Neuronal stem cell (in vitro differentiated cells): ENCODE measurements around the gene B4GALNT2.

Source experiments
- DNase-seq: peaks from one replicate; pipeline ENCODE4 v3.0.0-alpha.2; 2013; ENCODE audit warnings: low spot score
- H2AFZ ChIP-seq: one replicate; pipeline ENCODE4 v1.6.1; 2013; ENCODE audit warnings: mild to moderate bottlenecking, low read length, inconsistent platforms
- H2AK5ac ChIP-seq: 2 replicates; pipeline ENCODE4 v1.6.1; 2013; ENCODE audit warnings: low read depth, mild to moderate bottlenecking, inconsistent platforms, low read length, moderate library complexity, mixed read lengths
- H2BK120ac ChIP-seq: 2 replicates; pipeline ENCODE4 v1.6.1; 2013; ENCODE audit warnings: low read depth, mild to moderate bottlenecking, inconsistent platforms, low read length, moderate library complexity, mixed read lengths
- H2BK12ac ChIP-seq: one replicate; pipeline ENCODE4 v1.6.1; 2013; ENCODE audit warnings: low read length, inconsistent platforms
- H2BK15ac ChIP-seq: 2 replicates; pipeline ENCODE4 v1.6.1; 2013; ENCODE audit warnings: mild to moderate bottlenecking, low read length, inconsistent platforms, mixed read lengths
- H2BK5ac ChIP-seq: one replicate; pipeline ENCODE4 v1.6.1; 2013; ENCODE audit warnings: inconsistent platforms, mild to moderate bottlenecking, low read length, moderate library complexity
- H3K14ac ChIP-seq: one replicate; pipeline ENCODE4 v1.6.1; 2013; ENCODE audit warnings: low read length, inconsistent platforms
- H3K18ac ChIP-seq: 2 replicates; pipeline ENCODE4 v1.6.1; 2013; ENCODE audit warnings: low read length, inconsistent platforms
- H3K23ac ChIP-seq: 2 replicates; pipeline ENCODE4 v1.6.1; 2013; ENCODE audit warnings: low read depth, mild to moderate bottlenecking, mixed read lengths, low read length, inconsistent platforms; ENCODE audit not compliant: poor library complexity
- H3K27ac ChIP-seq: replicated peaks from 3 replicates; pipeline ENCODE4 v1.5.1; 2013; ENCODE audit warnings: low read length, inconsistent platforms
- H3K27me3 ChIP-seq, 3 experiments: 2 replicates each; pipeline ENCODE4 v1.6.1; 2013; ENCODE audit warnings: low read length in 3 of 3, mild to moderate bottlenecking in 2 of 3, inconsistent platforms in 1 of 3, low read depth in 1 of 3, mixed read lengths in 1 of 3, moderate library complexity in 1 of 3; ENCODE audit not compliant: control insufficient read depth in 3 of 3, insufficient read depth in 3 of 3
- H3K36me3 ChIP-seq, 2 donors: replicated peaks in 1 of 2; 2 replicates each; pipeline ENCODE4 v1.6.1; 2013; ENCODE audit warnings: low read length in 2 of 2; ENCODE audit not compliant: control insufficient read depth in 2 of 2, insufficient read depth in 2 of 2
- H3K4ac ChIP-seq: 2 replicates; pipeline ENCODE4 v1.6.1; 2013; ENCODE audit warnings: inconsistent platforms, mild to moderate bottlenecking, low read length, moderate library complexity
- H3K4me1 ChIP-seq, 2 donors: 1 replicate in 1 of 2; 2 replicates in 1 of 2; pipeline ENCODE4 v1.6.1; 2013; ENCODE audit warnings: low read length in 2 of 2, low read depth in 1 of 2; ENCODE audit not compliant: control insufficient read depth in 2 of 2, insufficient read depth in 1 of 2
- H3K4me2 ChIP-seq: one replicate; pipeline ENCODE4 v1.6.1; 2013; ENCODE audit warnings: mild to moderate bottlenecking, low read length, inconsistent platforms; ENCODE audit not compliant: insufficient read depth, poor library complexity, severe bottlenecking
- H3K4me3 ChIP-seq, 2 donors: 2 replicates each; pipeline ENCODE4 v1.5.1; 2013; ENCODE audit warnings: low read length in 2 of 2, mild to moderate bottlenecking in 2 of 2, inconsistent platforms in 1 of 2, moderate library complexity in 1 of 2
- H3K79me1 ChIP-seq: one replicate; pipeline ENCODE4 v1.6.1; 2013; ENCODE audit warnings: low read depth, mild to moderate bottlenecking, inconsistent platforms, low read length, moderate library complexity
- H3K9ac ChIP-seq: one replicate; pipeline ENCODE4 v1.6.1; 2013; ENCODE audit warnings: mild to moderate bottlenecking, low read depth, low read length, inconsistent platforms; ENCODE audit not compliant: poor library complexity
- H3K9me3 ChIP-seq, 2 donors: replicated peaks in 1 of 2; 2 replicates each; pipeline versions ENCODE3 to v1.6.1; 2013; ENCODE audit warnings: low read length in 2 of 2, mild to moderate bottlenecking in 2 of 2, inconsistent platforms in 1 of 2, low read depth in 1 of 2, mixed read lengths in 1 of 2, moderate library complexity in 1 of 2; ENCODE audit not compliant: control insufficient read depth in 2 of 2, insufficient read depth in 1 of 2
- H4K8ac ChIP-seq: one replicate; pipeline ENCODE4 v1.6.1; 2013; ENCODE audit warnings: low read depth, mild to moderate bottlenecking, inconsistent platforms, low read length, moderate library complexity
- H4K91ac ChIP-seq: one replicate; pipeline ENCODE4 v1.6.1; 2013; ENCODE audit warnings: low read length, low read depth, mild to moderate bottlenecking, inconsistent platforms; ENCODE audit not compliant: poor library complexity
- WGBS, 2 donors: extraction: QIAGEN DNeasy Blood & Tissue Kit; methylation state at CpG; one replicate each; pipeline ENCODE4 v1.1.7; 2013; ENCODE audit warnings: missing lambda C conversion rate in 2 of 2, mixed read lengths in 1 of 2; ENCODE audit not compliant: insufficient read length in 2 of 2, insufficient replicate concordance in 1 of 2; ENCODE audit errors: extremely low coverage in 2 of 2; 5-methylcytosine and 5-hydroxymethylcytosine counted together

The B4GALNT2 gene

DNA sequence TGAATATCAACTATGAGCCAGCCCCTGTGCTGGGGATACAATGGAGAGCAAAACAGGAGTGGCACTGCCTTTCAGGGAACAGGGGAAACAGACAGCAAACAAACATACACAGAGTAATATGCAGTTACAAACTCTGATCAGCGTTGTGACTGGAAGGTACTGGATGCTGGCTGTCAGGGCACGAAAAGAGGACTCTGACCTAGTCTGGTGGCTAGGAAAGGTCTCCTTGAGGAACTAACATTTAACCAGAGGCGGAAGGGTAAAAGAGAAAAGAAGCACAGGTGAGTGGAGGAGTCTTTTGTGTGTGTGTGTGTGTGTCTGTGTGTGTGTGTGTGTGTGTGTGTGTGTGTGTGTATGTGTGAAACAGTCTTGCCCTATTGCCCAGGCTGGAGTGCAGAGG, 12.4 kb upstream of the B4GALNT2 start:
- Histone ChIP-seq H2AFZ (no peak overlapping the region), H3K14ac (no peak overlapping the region), H2AK5ac (no peak overlapping the region), H3K27me3 (peaks cover 0 to 6% (median 0%) of the 10 kb centered on the region in 3 experiments), H2BK120ac (no peak overlapping the region), H3K4me3 (no peak overlapping the region), H4K8ac (no peak overlapping the region), H2BK5ac (no peak overlapping the region), H4K91ac (no peak overlapping the region), H3K9ac (no peak overlapping the region), H2BK12ac (no peak overlapping the region), H3K36me3 (no peaks in the 10 kb centered on the region), H3K4me1 (no peaks in the 10 kb centered on the region), H3K23ac (no peak overlapping the region), H3K27ac (no peak overlapping the region), H3K9me3 (peaks cover 5 to 9% of the 10 kb centered on the region in 2 donors), H3K4ac (no peak overlapping the region), H2BK15ac (no peak overlapping the region), H3K79me1 (no peaks in the 10 kb centered on the region), H3K4me2 (no peak overlapping the region), H3K18ac (no peak overlapping the region)
- WGBS, 2 donors, result no CpG with 5 or more reads among the region's 3 CpGs
- no peak for DNase-seq

DNA sequence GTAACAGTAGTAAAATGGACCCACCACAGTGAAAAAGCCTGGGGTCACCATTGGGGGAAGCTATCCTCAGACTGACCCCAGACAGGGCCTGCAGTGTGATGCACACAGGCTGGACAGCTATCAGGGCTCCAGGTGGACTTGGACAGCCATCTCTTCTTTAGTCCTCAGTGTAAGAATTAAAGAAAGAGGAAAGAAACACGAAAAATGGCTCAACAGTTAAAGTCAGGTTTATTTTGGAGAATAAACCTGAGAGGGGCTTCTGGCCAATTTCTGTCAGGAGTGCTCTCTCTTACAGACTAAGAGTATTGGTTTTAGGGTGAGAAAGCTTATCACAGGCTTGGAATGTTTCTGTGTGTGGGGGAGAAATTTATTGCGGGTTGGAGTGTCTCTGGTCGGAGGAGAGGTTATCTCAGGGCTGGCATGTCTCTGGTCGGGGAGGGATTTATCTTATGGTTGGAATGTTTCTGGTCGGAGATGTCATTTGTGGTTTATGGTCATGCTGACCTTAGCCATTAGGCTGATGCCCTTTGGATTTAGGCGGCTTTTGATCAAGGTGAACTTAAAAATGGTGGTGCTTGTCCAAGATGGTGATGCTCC, 10.8 kb upstream of the B4GALNT2 start:
- no CpG with 5 or more reads among the region's 6 CpGs for WGBS, 2 donors
- H3K79me1 ChIP-seq, result no peaks in the 10 kb centered on the region
- no peak overlapping the region for H4K91ac ChIP-seq
- no peaks in the 10 kb centered on the region for H3K4me1 ChIP-seq
- H3K9ac ChIP-seq, result no peak overlapping the region
- H2BK120ac ChIP-seq, result no peak overlapping the region
- H2BK12ac ChIP-seq, result no peak overlapping the region
- no peak overlapping the region for H2BK15ac ChIP-seq
- no peak overlapping the region for H3K4ac ChIP-seq
- H2BK5ac ChIP-seq, result no peak overlapping the region
- no peak overlapping the region for H2AK5ac ChIP-seq
- DNase-seq, result no peak
- no peaks in the 10 kb centered on the region for H3K36me3 ChIP-seq
- H3K23ac ChIP-seq, result no peak overlapping the region
- H3K27me3 ChIP-seq, result peaks cover 0 to 6% (median 0%) of the 10 kb centered on the region in 3 experiments
- H3K27ac ChIP-seq, result no peak overlapping the region
- no peak overlapping the region for H3K18ac ChIP-seq
- no peak overlapping the region for H3K4me3 ChIP-seq
- no peak overlapping the region for H3K14ac ChIP-seq
- peaks cover 5 to 9% of the 10 kb centered on the region in 2 donors for H3K9me3 ChIP-seq
- no peak overlapping the region for H2AFZ ChIP-seq
- no peak overlapping the region for H3K4me2 ChIP-seq
- H4K8ac ChIP-seq, result no peak overlapping the region

DNA sequence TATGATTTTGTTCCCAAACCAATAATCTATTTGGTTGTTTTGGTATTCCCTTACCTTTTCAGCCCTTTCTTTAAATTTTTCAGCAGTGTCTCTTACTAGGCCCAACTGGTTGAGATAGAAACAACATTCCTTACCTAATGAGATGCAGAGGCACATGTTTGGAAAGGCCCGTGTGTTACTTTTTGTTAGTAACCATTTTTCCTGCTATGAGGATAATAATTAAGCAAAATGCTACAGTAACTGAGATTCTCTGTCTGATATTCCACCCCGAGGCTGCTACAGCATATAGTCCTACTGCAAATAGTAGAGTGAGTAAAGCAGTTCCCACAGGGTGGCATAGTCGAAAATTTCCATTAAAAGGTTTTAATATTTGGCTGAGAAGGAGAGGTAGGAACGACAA, 10.0 kb upstream of the B4GALNT2 start:
- Histone ChIP-seq H3K27ac (no peak overlapping the region), H3K18ac (no peak overlapping the region), H4K8ac (no peak overlapping the region), H3K4me2 (no peak overlapping the region), H2AK5ac (no peak overlapping the region), H2BK12ac (no peak overlapping the region), H3K9ac (no peak overlapping the region), H3K79me1 (no peaks in the 10 kb centered on the region), H3K14ac (no peak overlapping the region), H3K27me3 (peaks cover 0 to 6% (median 0%) of the 10 kb centered on the region in 3 experiments), H3K4me1 (no peaks in the 10 kb centered on the region), H2BK5ac (no peak overlapping the region), H3K23ac (no peak overlapping the region), H4K91ac (no peak overlapping the region), H2BK15ac (no peak overlapping the region), H3K9me3 (peaks cover 5 to 9% of the 10 kb centered on the region in 2 donors), H3K36me3 (no peaks in the 10 kb centered on the region), H3K4ac (no peak overlapping the region), H2BK120ac (no peak overlapping the region), H3K4me3 (no peak overlapping the region), H2AFZ (no peak overlapping the region)
- DNase-seq, result no peak
- WGBS, 2 donors, result no CpG with 5 or more reads among the region's 4 CpGs

DNA sequence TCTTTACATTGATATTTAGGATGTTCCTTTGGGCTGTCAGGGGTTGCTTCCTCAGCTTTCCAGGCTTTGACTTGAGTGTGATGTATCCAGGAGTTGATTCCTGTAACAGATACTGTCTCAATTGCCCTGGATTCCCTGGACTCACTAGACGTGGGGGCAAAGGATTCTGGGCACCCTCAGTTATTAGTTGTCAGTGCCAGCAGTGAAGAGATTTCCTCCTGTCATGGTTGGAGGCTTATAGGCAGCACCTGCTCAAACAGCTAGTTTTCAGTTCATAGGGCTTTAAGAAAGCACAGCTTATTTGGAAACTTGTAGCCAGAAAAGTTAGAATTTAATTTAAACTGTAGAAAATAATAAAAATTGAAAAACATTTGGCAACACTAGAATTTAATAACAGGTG, 9.5 kb upstream of the B4GALNT2 start:
- Histone ChIP-seq H2BK12ac (no peak overlapping the region), H2BK15ac (no peak overlapping the region), H3K36me3 (no peaks in the 10 kb centered on the region), H2AK5ac (no peak overlapping the region), H3K79me1 (no peaks in the 10 kb centered on the region), H3K23ac (no peak overlapping the region), H3K9ac (no peak overlapping the region), H4K8ac (no peak overlapping the region), H3K4ac (no peak overlapping the region), H3K27ac (no peak overlapping the region), H2AFZ (no peak overlapping the region), H3K14ac (no peak overlapping the region), H3K4me1 (no peaks in the 10 kb centered on the region), H2BK120ac (no peak overlapping the region), H3K27me3 (peaks cover 0 to 6% (median 0%) of the 10 kb centered on the region in 3 experiments), H3K4me2 (no peak overlapping the region), H3K18ac (no peak overlapping the region), H2BK5ac (no peak overlapping the region), H4K91ac (no peak overlapping the region), H3K9me3 (peaks cover 5 to 10% of the 10 kb centered on the region in 2 donors), H3K4me3 (no peak overlapping the region)
- DNase-seq, result no peak
- WGBS, 2 donors, result no CpG with 5 or more reads among the region's 1 CpG
